IMR-90 (cell line): ENCODE measurements around the gene MARF1. TPM values are rescaled to one million over a fixed set of nuclear protein-coding genes. Genes with fewer than 3 reads are reported as not detected.

Experiments
- ATAC-seq: fragments of 200-7000 bp; cut with Tn5 transposase; 2 replicates; pipeline ENCODE4 v1.9.1; 2020; ENCODE audit warnings: low read depth, mild to moderate bottlenecking, moderate library complexity
- BruUV-seq: library from RNA; stranded (reverse); fragments of 400-500 nt; replicated peaks from 2 replicates; lab custom pipeline; 2021; lab: Mats Ljungman, UMichigan
- CTCF ChIA-PET: fragments of 300-600 bp; formaldehyde crosslinking; extraction: SDS; loops from one replicate; lab custom pipeline; 2021; ENCODE audit warnings: antibody characterized with exemption; lab: Yijun Ruan, JAX
- POLR2A ChIA-PET: fragments of 300-600 bp; sonication (Branson Sonifier 250); formaldehyde crosslinking; loops from one replicate; lab custom pipeline; 2022; ENCODE audit warnings: antibody characterized with exemption; ENCODE audit not compliant: unreplicated experiment; lab: Charles Lee
- DNase-seq: peaks from one replicate; pipeline ENCODE4 v3.0.0; 2013
- H2AFZ ChIP-seq: replicated peaks from 2 replicates; pipeline ENCODE3; 2013; ENCODE audit warnings: low read length, mild to moderate bottlenecking; ENCODE audit not compliant: poor library complexity
- H2AK5ac ChIP-seq: 2 replicates; pipeline ENCODE4 v1.6.1; 2013; ENCODE audit warnings: low read depth, low read length, inconsistent platforms
- H2AK9ac ChIP-seq: replicated peaks from 2 replicates; pipeline ENCODE3; 2013; ENCODE audit warnings: mild to moderate bottlenecking, low read depth, low read length, moderate library complexity; ENCODE audit not compliant: poor library complexity
- H2BK120ac ChIP-seq: 2 replicates; pipeline ENCODE4 v1.6.1; 2013; ENCODE audit warnings: low read depth, low read length, inconsistent platforms
- H2BK15ac ChIP-seq: 3 replicates; pipeline ENCODE4 v1.6.1; 2013; ENCODE audit warnings: low read depth, low read length, inconsistent platforms
- H2BK20ac ChIP-seq: 2 replicates; pipeline ENCODE4 v1.6.1; 2013; ENCODE audit warnings: low read depth, mild to moderate bottlenecking, inconsistent platforms, low read length, moderate library complexity
- H2BK5ac ChIP-seq: 2 replicates; pipeline ENCODE4 v1.6.1; 2013; ENCODE audit warnings: mild to moderate bottlenecking, low read depth, low read length, inconsistent platforms; ENCODE audit not compliant: poor library complexity, severe bottlenecking
- H3K14ac ChIP-seq: replicated peaks from 2 replicates; pipeline ENCODE4 v1.6.1; 2013; ENCODE audit warnings: low read depth, low read length, inconsistent platforms
- H3K18ac ChIP-seq: 2 replicates; pipeline ENCODE4 v1.6.1; 2013; ENCODE audit warnings: low read depth, low read length, control low read depth
- H3K23ac ChIP-seq: 2 replicates; pipeline ENCODE4 v1.6.1; 2013; ENCODE audit warnings: low read depth, low read length, inconsistent platforms
- H3K27ac ChIP-seq: 2 replicates; pipeline ENCODE4 v1.5.1; 2013; ENCODE audit warnings: mild to moderate bottlenecking, control low read depth, low read length; ENCODE audit not compliant: insufficient read depth
- H3K27me3 ChIP-seq: 2 replicates; pipeline ENCODE4 v1.6.1; 2013; ENCODE audit warnings: low read length; ENCODE audit not compliant: control insufficient read depth, insufficient read depth
- H3K36me3 ChIP-seq: 2 replicates; pipeline ENCODE4 v1.6.1; 2013; ENCODE audit warnings: low read length, mixed read lengths; ENCODE audit not compliant: control insufficient read depth, insufficient read depth
- H3K4ac ChIP-seq: 2 replicates; pipeline ENCODE4 v1.6.1; 2013; ENCODE audit warnings: low read depth, low read length, inconsistent platforms
- H3K4me1 ChIP-seq: 2 replicates; pipeline ENCODE4 v1.6.1; 2013; ENCODE audit warnings: low read length, mixed read lengths; ENCODE audit not compliant: control insufficient read depth, insufficient read depth
- H3K4me2 ChIP-seq: 2 replicates; pipeline ENCODE4 v1.6.1; 2013; ENCODE audit warnings: low read depth, mild to moderate bottlenecking, control low read depth, low read length, moderate library complexity
- H3K4me3 ChIP-seq: 2 replicates; pipeline ENCODE4 v1.5.1; 2013; ENCODE audit warnings: low read depth, mild to moderate bottlenecking, control low read depth, low read length, moderate library complexity; ENCODE audit not compliant: insufficient read depth
- H3K56ac ChIP-seq: 2 replicates; pipeline ENCODE4 v1.6.1; 2013; ENCODE audit warnings: low read length, inconsistent platforms; ENCODE audit not compliant: insufficient read depth; ENCODE audit errors: extremely low read depth
- H3K79me1 ChIP-seq, 2 experiments: 2 replicates each; pipeline ENCODE4 v1.6.1; 2013; ENCODE audit warnings: low read length in 2 of 2, inconsistent platforms in 1 of 2, low read depth in 1 of 2
- H3K9ac ChIP-seq: 2 replicates; pipeline ENCODE4 v1.6.1; 2013; ENCODE audit warnings: low read depth, low read length, control low read depth
- H3K9me1 ChIP-seq: 2 replicates; pipeline ENCODE4 v1.6.1; 2013; ENCODE audit warnings: low read length, inconsistent platforms; ENCODE audit not compliant: insufficient read depth
- H3K9me3 ChIP-seq: 2 replicates; pipeline ENCODE4 v1.6.1; 2013; ENCODE audit warnings: low read length; ENCODE audit not compliant: control insufficient read depth, insufficient read depth
- H4K20me1 ChIP-seq: 2 replicates; pipeline ENCODE4 v1.6.1; 2013; ENCODE audit warnings: low read length, inconsistent platforms; ENCODE audit not compliant: insufficient read depth
- H4K5ac ChIP-seq: 2 replicates; pipeline ENCODE4 v1.6.1; 2013; ENCODE audit warnings: mild to moderate bottlenecking, low read depth, low read length, control low read depth
- H4K8ac ChIP-seq, 2 experiments: 2 replicates each; pipeline ENCODE4 v1.6.1; 2013; ENCODE audit warnings: low read depth in 2 of 2, low read length in 2 of 2, control low read depth in 1 of 2, inconsistent platforms in 1 of 2
- H4K91ac ChIP-seq: 2 replicates; pipeline ENCODE4 v1.6.1; 2013; ENCODE audit warnings: low read depth, low read length, inconsistent platforms; ENCODE audit not compliant: insufficient read depth
- BHLHE40 ChIP-seq: fragments of 150-350 bp; IDR thresholded peaks from 2 replicates; pipeline ENCODE4 v1.6.1; 2016; ENCODE audit warnings: mild to moderate bottlenecking, low read depth, low read length
- CEBPB ChIP-seq: IDR thresholded peaks from 2 replicates; pipeline ENCODE4 v1.6.1; 2012; ENCODE audit warnings: low read depth, low read length, improper control_type of control experiment
- CHD1 ChIP-seq: IDR thresholded peaks from 2 replicates; pipeline ENCODE4 v1.6.1; 2012; ENCODE audit warnings: low read depth, low read length, improper control_type of control experiment
- ELK1 ChIP-seq: fragments of 150-350 bp; IDR thresholded peaks from 2 replicates; pipeline ENCODE4 v1.6.1; 2016; ENCODE audit warnings: low read depth, mild to moderate bottlenecking, low read length, moderate library complexity, borderline replicate concordance
- FOS ChIP-seq: fragments of 150-350 bp; IDR thresholded peaks from 2 replicates; pipeline ENCODE4 v1.6.1; 2016; ENCODE audit warnings: low read depth, low read length
- NFE2L2 ChIP-seq: fragments of 150-350 bp; IDR thresholded peaks from 2 replicates; pipeline ENCODE4 v1.6.1; 2016; ENCODE audit warnings: low read depth, mild to moderate bottlenecking, low read length
- RAD21 ChIP-seq: IDR thresholded peaks from 2 replicates; pipeline ENCODE4 v1.6.1; 2012; ENCODE audit warnings: low read length, improper control_type of control experiment
- WGBS, 2 experiments: methylation state at CpG; one replicate each; pipeline versions ENCODE4 v1.1.5 to v1.1.7; 2013; ENCODE audit warnings: missing lambda C conversion rate in 2 of 2; ENCODE audit not compliant: insufficient read length in 1 of 2; ENCODE audit errors: extremely low coverage in 2 of 2; 5-methylcytosine and 5-hydroxymethylcytosine counted together
- dilution Hi-C: fragments of 300-500 bp; cut with HindIII; formaldehyde crosslinking; loops from one replicate; pipeline ENCODE4 v1.14.3; 2018; ENCODE audit warnings: low sequenced_read_pairs; ENCODE audit not compliant: unreplicated experiment
- in situ Hi-C: fragments of 300-500 bp; cut with MboI; formaldehyde crosslinking; loops from 3 replicates; pipeline ENCODE4 v1.14.3; 2019; ENCODE audit warnings: low sequenced_read_pairs, inconsistent platforms, mixed read lengths
- intact Hi-C: fragments of 100-400 bp; cut with micrococcal nuclease; formaldehyde crosslinking; loops from 2 replicates; pipeline ENCODE4 v1.10.0; 2022
- polyA plus RNA-seq, 3 experiments: library from polyadenylated mRNA; depleted of rRNA; stranded (reverse); fragments of >200 nt; gene quantifications; 2 replicates each; pipeline ENCODE4 v1.2.3, GENCODE V29; 2012; ENCODE audit warnings: low replicate concordance in 1 of 3
- total RNA-seq: library from RNA; depleted of rRNA; stranded (reverse); fragments of >200 nt; gene quantifications from 2 replicates; pipeline ENCODE4 v1.2.3, GENCODE V29; 2012

The MARF1 gene
- total and polyA plus RNA-seq, 2 of the 4 experiments (the other 2 are of a cell fraction), result 9.0 to 12.9 TPM

- Histone ChIP-seq H3K9me3 (peaks cover 13% of the 10 kb centered on the region), H3K56ac (no peak overlapping the region), H4K20me1 (no peaks in the 10 kb centered on the region), H3K14ac (no peak overlapping the region), H3K4me3 (no peak overlapping the region), H3K23ac (no peak overlapping the region), H4K8ac (no peak overlapping the region), H2BK15ac (no peak overlapping the region), H2BK5ac (no peak overlapping the region), H2BK20ac (no peak overlapping the region), H3K4me1 (no peaks in the 10 kb centered on the region), H2AK5ac (no peak overlapping the region), H3K4me2 (no peak overlapping the region), H3K4ac (no peak overlapping the region), H2AFZ (no peak overlapping the region), H2BK120ac (no peak overlapping the region), H3K27me3 (no peaks in the 10 kb centered on the region), H3K9ac (no peak overlapping the region), H3K79me1 (peaks cover 0 to 7% of the 10 kb centered on the region in 2 experiments; a peak in 2 of 4 replicates), H2AK9ac (no peak overlapping the region), H3K18ac (no peak overlapping the region), H4K91ac (no peak overlapping the region), H3K36me3 (peaks cover 31% of the 10 kb centered on the region), H4K5ac (no peak overlapping the region), H3K27ac (no peak overlapping the region), H3K9me1 (0 out of 2 replicates have a peak, but pooled peaks cover 5% of the 10 kb centered on the region)
- dilution Hi-C loops, result no loop called here
- ChIA-PET CTCF (no interaction called here), POLR2A (no interaction called here)
- ATAC-seq (no peak), DNase-seq (no peak)
- WGBS, 2 experiments, result 100% methylated on average over 2 of the region's 10 CpGs; no CpG with 5 or more reads in 1 of the 2 experiments
- intact Hi-C loops, result no loop called here
- no TSS peak for BruUV-seq
- in situ Hi-C loops, result no loop called here
- TF ChIP-seq FOS (no peak), CHD1 (no peak), BHLHE40 (no peak), NFE2L2 (no peak), ELK1 (no peak), CEBPB (no peak), RAD21 (no peak)
Observed at GRCh38 chr16:15581127-15581815, 61.7 kb downstream of the MARF1 start.
